GM12878 (cell line): ENCODE data around the gene MASP1.

Experiments
- ATF3 ChIP-seq: IDR thresholded peaks from 2 replicates; pipeline ENCODE4 v1.6.1; 2011; ENCODE audit warnings: low read depth, mild to moderate bottlenecking, low read length, moderate library complexity, borderline replicate concordance; ENCODE audit errors: extremely low read depth
- EZH2 ChIP-seq: IDR thresholded peaks from 2 replicates; pipeline ENCODE4 v1.6.1; 2012; ENCODE audit warnings: low read depth, mild to moderate bottlenecking, control low read depth, inconsistent platforms, low read length, borderline replicate concordance; ENCODE audit not compliant: control insufficient read depth
- FOXK2 ChIP-seq: fragments of 450-650 bp; IDR thresholded peaks from 2 replicates; pipeline ENCODE4 v1.6.1; 2017; ENCODE audit warnings: mild to moderate bottlenecking, moderate library complexity
- MYC ChIP-seq: IDR thresholded peaks from 2 replicates; pipeline ENCODE4 v1.6.1; 2011; ENCODE audit warnings: mild to moderate bottlenecking, low read length, moderate library complexity, inconsistent platforms; ENCODE audit not compliant: insufficient read depth, insufficient replicate concordance, insufficient read length, severe bottlenecking
- SP1 ChIP-seq: IDR thresholded peaks from one replicate; pipeline ENCODE4 v1.6.1; 2011; ENCODE audit warnings: low read depth, low read length
- SPI1 ChIP-seq: IDR thresholded peaks from 2 replicates; pipeline ENCODE4 v1.6.1; 2011; ENCODE audit warnings: low read depth, mild to moderate bottlenecking, low read length, moderate library complexity, borderline replicate concordance; ENCODE audit not compliant: insufficient read depth
- ZNF274 ChIP-seq: IDR thresholded peaks from one replicate; pipeline ENCODE4 v1.8.0; 2011; ENCODE audit not compliant: insufficient read length, insufficient read depth
- TF ChIP-seq, protein P1 (sequence below), 3 experiments: IDR thresholded peaks in 2 of 3; conservative IDR thresholded peaks in 1 of 3; 2 replicates each; pipeline ENCODE4 v1.5.1; 2011; ENCODE audit warnings: low read depth in 3 of 3, low read length in 3 of 3, mild to moderate bottlenecking in 3 of 3, control low read depth in 2 of 3, moderate library complexity in 2 of 3, inconsistent platforms in 1 of 3, mixed read lengths in 1 of 3; ENCODE audit not compliant: control insufficient read depth in 2 of 3, insufficient read depth in 1 of 3; ENCODE audit errors: extremely low read depth in 1 of 3
- TF ChIP-seq, protein P2 (sequence below): IDR thresholded peaks from 2 replicates; pipeline ENCODE4 v1.6.1; 2011; ENCODE audit warnings: low read depth, low read length, improper control_type of control experiment, borderline replicate concordance

DNA sequence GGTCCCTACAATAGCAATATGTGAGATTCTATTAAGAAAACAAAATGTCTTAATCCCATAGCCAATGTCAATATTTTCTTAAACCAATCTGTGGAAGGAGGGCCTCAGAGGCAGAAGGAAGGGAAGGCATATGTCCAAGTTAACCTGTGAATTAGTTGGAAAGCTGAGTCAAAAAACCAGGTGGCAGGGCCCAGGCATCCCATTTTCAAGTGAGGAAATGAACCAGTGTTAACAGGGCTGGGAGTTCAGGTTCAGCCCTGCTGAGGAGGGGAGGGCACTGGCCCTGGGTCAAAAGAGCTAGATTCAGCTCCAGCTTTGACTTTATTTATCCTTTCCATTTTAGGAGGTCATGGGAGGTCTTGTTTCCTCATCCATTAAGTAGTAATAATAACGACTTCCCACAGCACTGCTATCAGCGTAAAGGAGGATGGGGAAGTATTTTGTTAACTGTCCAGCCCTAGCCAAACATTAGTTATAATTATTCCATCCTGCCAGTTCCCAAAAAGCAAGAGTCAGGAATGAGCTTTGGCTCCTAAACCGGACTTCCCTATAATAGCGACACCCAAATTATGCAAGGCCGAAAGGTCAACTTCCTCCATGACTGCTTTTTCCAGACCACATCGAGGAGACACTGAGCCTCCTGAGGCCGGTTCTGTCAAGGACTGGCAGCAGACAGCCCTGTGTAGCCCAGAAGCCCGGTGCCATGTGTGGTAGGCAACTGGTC is 3.2 kb downstream of the MASP1 start:
- TF ChIP-seq, protein P1, sequence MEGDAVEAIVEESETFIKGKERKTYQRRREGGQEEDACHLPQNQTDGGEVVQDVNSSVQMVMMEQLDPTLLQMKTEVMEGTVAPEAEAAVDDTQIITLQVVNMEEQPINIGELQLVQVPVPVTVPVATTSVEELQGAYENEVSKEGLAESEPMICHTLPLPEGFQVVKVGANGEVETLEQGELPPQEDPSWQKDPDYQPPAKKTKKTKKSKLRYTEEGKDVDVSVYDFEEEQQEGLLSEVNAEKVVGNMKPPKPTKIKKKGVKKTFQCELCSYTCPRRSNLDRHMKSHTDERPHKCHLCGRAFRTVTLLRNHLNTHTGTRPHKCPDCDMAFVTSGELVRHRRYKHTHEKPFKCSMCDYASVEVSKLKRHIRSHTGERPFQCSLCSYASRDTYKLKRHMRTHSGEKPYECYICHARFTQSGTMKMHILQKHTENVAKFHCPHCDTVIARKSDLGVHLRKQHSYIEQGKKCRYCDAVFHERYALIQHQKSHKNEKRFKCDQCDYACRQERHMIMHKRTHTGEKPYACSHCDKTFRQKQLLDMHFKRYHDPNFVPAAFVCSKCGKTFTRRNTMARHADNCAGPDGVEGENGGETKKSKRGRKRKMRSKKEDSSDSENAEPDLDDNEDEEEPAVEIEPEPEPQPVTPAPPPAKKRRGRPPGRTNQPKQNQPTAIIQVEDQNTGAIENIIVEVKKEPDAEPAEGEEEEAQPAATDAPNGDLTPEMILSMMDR (IDR thresholded peaks at IDR 0.05 in 2 of 3, conservative IDR thresholded peaks at IDR 0.05 in 1 of 3; ENCODE audit: control insufficient read depth in 2 of 3, extremely low read depth in 1 of 3, insufficient read depth in 1 of 3, low read depth in 3 of 3, low read length in 3 of 3): no peak
- TF ChIP-seq ATF3 (no peak), MYC (no peak), SP1 (no peak), FOXK2 (no peak), SPI1 (no peak), ZNF274 (no peak), EZH2 (no peak)
- TF ChIP-seq, protein P2, sequence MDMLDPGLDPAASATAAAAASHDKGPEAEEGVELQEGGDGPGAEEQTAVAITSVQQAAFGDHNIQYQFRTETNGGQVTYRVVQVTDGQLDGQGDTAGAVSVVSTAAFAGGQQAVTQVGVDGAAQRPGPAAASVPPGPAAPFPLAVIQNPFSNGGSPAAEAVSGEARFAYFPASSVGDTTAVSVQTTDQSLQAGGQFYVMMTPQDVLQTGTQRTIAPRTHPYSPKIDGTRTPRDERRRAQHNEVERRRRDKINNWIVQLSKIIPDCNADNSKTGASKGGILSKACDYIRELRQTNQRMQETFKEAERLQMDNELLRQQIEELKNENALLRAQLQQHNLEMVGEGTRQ: no peak
